ENCODE data around the gene BRME1.
"Not testable (repeated sequence)": the region's sequence is repeated elsewhere in the genome, so short reads cannot be mapped to it uniquely, and the experiment has no call there.

The BRME1 gene

GRCh38 chr19:13926010-13926409, 20.1 kb upstream of the BRME1 start:
- DNase-seq, result no peak

GRCh38 chr19:13923194-13923987, 17.5 kb upstream of the BRME1 start:
- no peak for DNase-seq

- not testable (repeated sequence) for DNase-seq
These were observed 16.2 kb upstream of the BRME1 start for GRCh38 chr19:13922118-13922517.

- peak; percentile 45 to 49 for DNase-seq
These were observed 15.2 kb upstream of the BRME1 start for GRCh38 chr19:13920940-13921747.

GRCh38 chr19:13920524-13920923, 14.6 kb upstream of the BRME1 start:
- no peak for DNase-seq

GRCh38 chr19:13918726-13919411, 13.0 kb upstream of the BRME1 start:
- DNase-seq, result no peak

- no peak for DNase-seq
These were observed 12.0 kb upstream of the BRME1 start for GRCh38 chr19:13917888-13918406.

GRCh38 chr19:13914777-13915176, 8.9 kb upstream of the BRME1 start:
- DNase-seq, result no peak

GRCh38 chr19:13913352-13913751, 7.4 kb upstream of the BRME1 start:
- no peak for DNase-seq

GRCh38 chr19:13909430-13909829, 3.5 kb upstream of the BRME1 start:
- no peak for DNase-seq

GRCh38 chr19:13908674-13909073, 2.8 kb upstream of the BRME1 start:
- DNase-seq, result no peak

- DNase-seq, result no peak
These were observed 993 bp upstream of the BRME1 start for GRCh38 chr19:13906910-13907309.

- DNase-seq, result peak; percentile 4 to 14
These were observed 596 bp upstream of the BRME1 start for GRCh38 chr19:13906521-13906904.

- DNase-seq, result peak; percentile 32 to 37
These were observed 2.8 kb downstream of the BRME1 start for GRCh38 chr19:13902993-13903555.

- peak in 1 of 2 donors; percentile 9 for DNase-seq
These were observed 5.9 kb downstream of the BRME1 start for GRCh38 chr19:13899912-13900584.

- DNase-seq, result no peak
These were observed 6.5 kb downstream of the BRME1 start for GRCh38 chr19:13899393-13899792.

- no peak for DNase-seq
These were observed 9.7 kb downstream of the BRME1 start for GRCh38 chr19:13896227-13896626.

- DNase-seq, result no peak
These were observed 11.4 kb downstream of the BRME1 start for GRCh38 chr19:13894552-13894951.

- DNase-seq, result no peak
These were observed 13.0 kb downstream of the BRME1 start for GRCh38 chr19:13892870-13893269.

- no peak for DNase-seq
These were observed 15.8 kb downstream of the BRME1 start for GRCh38 chr19:13890136-13890535.

GRCh38 chr19:13888281-13888680, 17.6 kb downstream of the BRME1 start:
- DNase-seq, result no peak

- DNase-seq, result peak in 1 of 2 donors; percentile 24
These were observed 18.4 kb downstream of the BRME1 start for GRCh38 chr19:13887517-13887916.
